GM12865 (cell line): ENCODE data around the gene KDM1B.
"Not testable (repeated sequence)": the region's sequence is repeated elsewhere in the genome, so short reads cannot be mapped to it uniquely, and the experiment has no call there.

Experiments
- DNase-seq: peaks from one replicate; pipeline ENCODE4 v3.0.0; 2010; ENCODE audit warnings: low read depth
- H3K4me3 ChIP-seq: 2 replicates; pipeline ENCODE4 v1.5.1; 2011; ENCODE audit warnings: mild to moderate bottlenecking, low read depth, low read length, control low read depth
- TF ChIP-seq, protein P1 (sequence below): IDR thresholded peaks from 2 replicates; pipeline ENCODE4 v1.5.1; 2011; ENCODE audit warnings: low read length, control low read depth, low read depth, inconsistent platforms; ENCODE audit not compliant: insufficient read depth; ENCODE audit errors: missing control alignments

Gene KDM1B

DNA sequence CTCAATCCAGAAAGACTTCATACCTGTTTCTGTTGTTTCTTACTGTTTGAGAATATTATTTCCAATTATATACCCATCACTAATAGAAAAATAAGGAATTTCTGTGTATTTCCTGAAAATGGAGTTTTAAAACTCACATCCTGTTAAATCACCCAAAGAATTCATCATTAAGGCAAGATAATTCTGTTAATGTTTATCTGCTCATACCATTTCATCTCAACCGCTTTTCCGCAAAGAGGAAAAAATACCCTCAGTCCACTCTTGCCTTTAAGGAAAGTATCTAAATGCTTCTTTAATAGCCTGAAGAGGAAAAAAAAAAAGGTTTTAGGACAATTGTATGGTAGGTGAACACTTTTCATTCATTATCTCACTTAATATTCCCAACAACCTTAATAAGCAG is 7.6 kb upstream of the KDM1B start:
- TF ChIP-seq, protein P1, sequence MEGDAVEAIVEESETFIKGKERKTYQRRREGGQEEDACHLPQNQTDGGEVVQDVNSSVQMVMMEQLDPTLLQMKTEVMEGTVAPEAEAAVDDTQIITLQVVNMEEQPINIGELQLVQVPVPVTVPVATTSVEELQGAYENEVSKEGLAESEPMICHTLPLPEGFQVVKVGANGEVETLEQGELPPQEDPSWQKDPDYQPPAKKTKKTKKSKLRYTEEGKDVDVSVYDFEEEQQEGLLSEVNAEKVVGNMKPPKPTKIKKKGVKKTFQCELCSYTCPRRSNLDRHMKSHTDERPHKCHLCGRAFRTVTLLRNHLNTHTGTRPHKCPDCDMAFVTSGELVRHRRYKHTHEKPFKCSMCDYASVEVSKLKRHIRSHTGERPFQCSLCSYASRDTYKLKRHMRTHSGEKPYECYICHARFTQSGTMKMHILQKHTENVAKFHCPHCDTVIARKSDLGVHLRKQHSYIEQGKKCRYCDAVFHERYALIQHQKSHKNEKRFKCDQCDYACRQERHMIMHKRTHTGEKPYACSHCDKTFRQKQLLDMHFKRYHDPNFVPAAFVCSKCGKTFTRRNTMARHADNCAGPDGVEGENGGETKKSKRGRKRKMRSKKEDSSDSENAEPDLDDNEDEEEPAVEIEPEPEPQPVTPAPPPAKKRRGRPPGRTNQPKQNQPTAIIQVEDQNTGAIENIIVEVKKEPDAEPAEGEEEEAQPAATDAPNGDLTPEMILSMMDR = no peak
- no peak overlapping the region for H3K4me3 ChIP-seq
- DNase-seq = no peak

DNA sequence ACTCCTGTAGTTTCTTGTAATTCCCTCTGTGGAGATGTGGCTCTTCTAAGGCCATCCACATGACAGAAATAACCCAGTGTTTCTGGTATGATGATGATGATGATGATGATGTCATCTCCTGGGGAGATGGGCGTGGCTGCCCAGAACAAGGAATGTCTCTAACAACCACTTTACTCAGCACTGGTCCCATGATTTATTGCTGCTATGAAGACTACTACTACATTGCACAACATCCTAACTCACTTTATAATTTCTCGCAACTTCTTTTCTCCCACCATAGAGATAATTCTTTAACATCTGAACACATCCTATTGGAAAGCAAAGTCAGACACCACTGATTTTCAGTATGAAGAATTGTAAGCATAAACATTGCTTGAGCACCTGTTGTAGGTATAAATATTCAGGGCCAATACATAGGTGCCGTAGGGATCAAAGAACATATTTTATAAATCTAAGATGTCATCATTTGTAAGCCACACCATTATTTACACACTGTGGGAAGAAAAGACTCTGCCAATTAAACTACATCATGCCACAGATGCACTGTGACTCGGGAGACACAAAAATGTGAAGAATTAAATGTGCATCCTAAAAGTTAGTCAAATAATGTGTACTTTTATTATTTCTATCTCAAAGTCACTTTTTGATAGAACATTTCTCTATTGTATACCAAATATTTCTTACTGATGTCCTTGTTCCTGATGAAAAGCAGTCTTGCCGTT is 6.8 kb upstream of the KDM1B start:
- no peak overlapping the region for H3K4me3 ChIP-seq
- DNase-seq = no peak
- TF ChIP-seq, protein P1 = no peak

DNA sequence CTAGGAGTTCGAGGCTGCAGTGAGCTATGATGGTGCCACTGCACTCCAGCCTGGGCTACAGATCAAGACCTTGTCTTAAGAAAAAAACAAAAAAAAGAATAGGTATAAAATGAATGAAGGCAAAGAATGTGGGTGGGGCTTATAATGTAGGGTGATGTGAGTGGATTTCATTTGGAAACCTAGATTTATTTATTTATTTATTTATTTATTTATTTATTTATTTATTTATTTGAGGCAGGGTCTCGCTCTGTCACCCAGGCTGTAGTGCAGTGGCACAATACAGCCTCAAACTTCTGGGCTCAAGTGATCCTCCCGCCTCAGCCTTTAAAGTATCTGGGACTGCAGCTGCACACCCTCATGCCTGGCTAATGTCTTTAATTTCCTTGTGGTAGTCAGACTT is 3.8 kb upstream of the KDM1B start:
- H3K4me3 ChIP-seq, DNase-seq: not testable (repeated sequence)

DNA sequence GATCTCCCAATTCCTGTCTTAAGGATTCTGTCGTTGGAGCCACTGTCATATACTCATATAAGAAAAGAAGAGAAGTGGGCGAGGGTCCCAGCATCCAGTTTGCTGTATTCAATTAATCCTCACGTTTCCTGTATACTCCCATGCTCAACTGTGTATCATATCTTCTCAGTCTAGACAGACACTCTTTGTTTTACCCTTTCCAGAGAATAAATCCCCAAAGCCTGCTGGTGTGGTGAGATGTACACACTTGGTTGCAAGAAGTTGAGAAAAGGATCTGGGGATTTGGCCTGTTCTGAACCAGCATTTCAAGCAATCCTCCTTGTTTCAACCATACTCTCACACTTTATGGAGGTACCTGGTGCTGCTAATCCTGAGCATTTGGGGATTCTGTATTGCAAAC is 3.4 kb upstream of the KDM1B start:
- H3K4me3 ChIP-seq = no peak overlapping the region
- TF ChIP-seq, protein P1 = no peak
- no peak for DNase-seq

GRCh38 chr6:18153311-18153703 is 1.9 kb upstream of the KDM1B start:
- H3K4me3 ChIP-seq = no peak overlapping the region
- no peak for DNase-seq
- TF ChIP-seq, protein P1 = no peak

GRCh38 chr6:18154507-18155149 is 594 bp upstream of the KDM1B start, which contains the start of gene TPMT:
Gene TPMT, minus strand, starts transcription at chr6:18155077. Its CDS starts 5,950 bp downstream, at chr6:18149127.
- peak; percentile 11 for DNase-seq
- H3K4me3 ChIP-seq = peak within 1 kb of the TSS; percentile 90
- TF ChIP-seq, protein P1 = no peak

DNA sequence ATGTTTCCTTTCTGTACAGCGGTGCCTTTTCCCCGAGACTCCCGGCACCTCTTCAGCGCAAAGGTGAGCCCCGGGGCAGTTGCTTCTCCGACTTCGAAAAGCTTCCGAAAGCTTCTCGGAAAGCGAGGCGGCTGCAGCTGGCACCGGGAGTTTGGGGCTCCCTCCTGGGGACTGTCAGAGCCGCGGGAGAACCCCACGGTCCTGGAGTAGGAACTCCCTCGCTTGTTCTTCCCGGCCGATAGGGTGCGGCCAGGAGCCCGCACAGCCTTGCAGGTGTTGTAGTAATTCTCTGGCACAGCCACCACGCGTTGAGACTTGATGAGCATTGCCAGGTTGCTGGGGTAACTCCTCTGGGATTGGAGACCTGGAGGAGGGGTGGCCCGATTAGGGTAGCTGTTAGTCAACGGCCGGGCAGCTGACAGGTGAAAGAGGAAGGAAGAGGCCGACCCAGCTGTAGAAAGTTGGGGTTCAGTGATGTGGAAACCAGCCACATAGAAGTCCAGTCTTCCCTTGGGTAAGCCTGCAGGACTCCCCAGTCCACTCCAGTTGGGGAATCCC is 721 bp downstream of the KDM1B start:
- peak overlapping the region; percentile 83 for H3K4me3 ChIP-seq
- TF ChIP-seq, protein P1 = no peak
- DNase-seq = peak; percentile 86
